ENCODE results near the gene ZNF746. TPM values are rescaled to one million over a fixed set of nuclear protein-coding genes. Genes with fewer than 3 reads are reported as not detected.

The ZNF746 gene
- total and polyA plus RNA-seq, 2 of the 13 experiments (the other 11 are each of a cell fraction or from before 2014, with no cell fraction given), result 3.8 to 8.1 TPM

DNA sequence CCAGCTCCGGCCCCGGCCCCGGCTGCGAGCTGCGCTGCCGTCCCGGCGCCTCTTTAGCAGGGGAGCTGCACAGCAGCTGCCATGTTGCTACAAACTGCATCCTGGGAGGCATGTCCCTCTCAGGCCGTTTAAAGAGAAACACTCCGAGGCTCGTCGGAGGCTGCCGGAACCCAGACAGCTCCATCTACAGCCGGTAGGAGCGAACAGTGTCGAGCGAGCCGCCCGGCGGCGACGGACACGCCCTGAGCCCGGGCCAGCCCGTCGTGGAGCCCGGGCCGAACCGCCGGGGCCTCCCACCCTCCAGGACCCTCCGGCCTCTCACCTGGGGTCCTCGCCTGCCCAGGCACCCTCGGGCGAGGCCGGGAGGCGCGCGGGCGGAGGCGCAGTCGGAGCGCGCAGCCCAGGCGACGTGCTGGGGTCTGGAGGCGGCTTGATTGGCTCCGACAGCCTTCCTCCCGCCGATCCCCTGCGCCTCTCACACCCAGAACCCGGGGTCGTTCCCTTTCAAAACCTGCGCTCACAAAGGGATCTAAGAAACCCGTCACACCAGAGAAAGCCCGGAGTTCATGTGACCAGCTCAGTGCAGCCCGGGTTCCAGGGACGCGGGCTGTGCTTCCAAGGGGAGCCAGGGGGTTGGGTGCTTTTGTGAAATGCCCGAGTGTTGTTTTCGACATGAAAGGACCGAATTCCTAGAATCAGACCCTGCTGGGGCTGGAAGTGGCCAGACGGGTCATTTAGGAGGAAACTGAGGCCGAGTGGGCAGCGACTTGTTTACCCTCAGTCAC lies 36.9 kb downstream of the ZNF746 start, which contains the start of gene ZNF777 (continued):
- TF ChIP-seq, protein P1, sequence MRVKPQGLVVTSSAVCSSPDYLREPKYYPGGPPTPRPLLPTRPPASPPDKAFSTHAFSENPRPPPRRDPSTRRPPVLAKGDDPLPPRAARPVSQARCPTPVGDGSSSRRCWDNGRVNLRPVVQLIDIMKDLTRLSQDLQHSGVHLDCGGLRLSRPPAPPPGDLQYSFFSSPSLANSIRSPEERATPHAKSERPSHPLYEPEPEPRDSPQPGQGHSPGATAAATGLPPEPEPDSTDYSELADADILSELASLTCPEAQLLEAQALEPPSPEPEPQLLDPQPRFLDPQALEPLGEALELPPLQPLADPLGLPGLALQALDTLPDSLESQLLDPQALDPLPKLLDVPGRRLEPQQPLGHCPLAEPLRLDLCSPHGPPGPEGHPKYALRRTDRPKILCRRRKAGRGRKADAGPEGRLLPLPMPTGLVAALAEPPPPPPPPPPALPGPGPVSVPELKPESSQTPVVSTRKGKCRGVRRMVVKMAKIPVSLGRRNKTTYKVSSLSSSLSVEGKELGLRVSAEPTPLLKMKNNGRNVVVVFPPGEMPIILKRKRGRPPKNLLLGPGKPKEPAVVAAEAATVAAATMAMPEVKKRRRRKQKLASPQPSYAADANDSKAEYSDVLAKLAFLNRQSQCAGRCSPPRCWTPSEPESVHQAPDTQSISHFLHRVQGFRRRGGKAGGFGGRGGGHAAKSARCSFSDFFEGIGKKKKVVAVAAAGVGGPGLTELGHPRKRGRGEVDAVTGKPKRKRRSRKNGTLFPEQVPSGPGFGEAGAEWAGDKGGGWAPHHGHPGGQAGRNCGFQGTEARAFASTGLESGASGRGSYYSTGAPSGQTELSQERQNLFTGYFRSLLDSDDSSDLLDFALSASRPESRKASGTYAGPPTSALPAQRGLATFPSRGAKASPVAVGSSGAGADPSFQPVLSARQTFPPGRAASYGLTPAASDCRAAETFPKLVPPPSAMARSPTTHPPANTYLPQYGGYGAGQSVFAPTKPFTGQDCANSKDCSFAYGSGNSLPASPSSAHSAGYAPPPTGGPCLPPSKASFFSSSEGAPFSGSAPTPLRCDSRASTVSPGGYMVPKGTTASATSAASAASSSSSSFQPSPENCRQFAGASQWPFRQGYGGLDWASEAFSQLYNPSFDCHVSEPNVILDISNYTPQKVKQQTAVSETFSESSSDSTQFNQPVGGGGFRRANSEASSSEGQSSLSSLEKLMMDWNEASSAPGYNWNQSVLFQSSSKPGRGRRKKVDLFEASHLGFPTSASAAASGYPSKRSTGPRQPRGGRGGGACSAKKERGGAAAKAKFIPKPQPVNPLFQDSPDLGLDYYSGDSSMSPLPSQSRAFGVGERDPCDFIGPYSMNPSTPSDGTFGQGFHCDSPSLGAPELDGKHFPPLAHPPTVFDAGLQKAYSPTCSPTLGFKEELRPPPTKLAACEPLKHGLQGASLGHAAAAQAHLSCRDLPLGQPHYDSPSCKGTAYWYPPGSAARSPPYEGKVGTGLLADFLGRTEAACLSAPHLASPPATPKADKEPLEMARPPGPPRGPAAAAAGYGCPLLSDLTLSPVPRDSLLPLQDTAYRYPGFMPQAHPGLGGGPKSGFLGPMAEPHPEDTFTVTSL (CRISPR knock-in tag; IDR thresholded peaks at IDR 0.05; ENCODE audit: borderline replicate concordance), result no peak
- TF ChIP-seq ZNF850 (CRISPR knock-in tag; conservative IDR thresholded peaks at IDR 0.05) (no peak), MAF1 (CRISPR knock-in tag; IDR thresholded peaks at IDR 0.05; ENCODE audit: borderline replicate concordance) (no peak), ZNF225 (CRISPR knock-in tag; IDR thresholded peaks at IDR 0.05) (peak; percentile 42; the same call in 1 of the 2 replicates), PAXIP1 (CRISPR knock-in tag; conservative IDR thresholded peaks at IDR 0.05) (no peak), CEBPB (IDR thresholded peaks at IDR 0.05; ENCODE audit: borderline replicate concordance, low read depth, low read length) (no peak), MEF2D (CRISPR knock-in tag; IDR thresholded peaks at IDR 0.05) (no peak), SIX1 (CRISPR knock-in tag; IDR thresholded peaks at IDR 0.05; ENCODE audit: borderline replicate concordance) (no peak), RARA (CRISPR knock-in tag; IDR thresholded peaks at IDR 0.05) (no peak), TP53 (CRISPR knock-in tag; conservative IDR thresholded peaks at IDR 0.05) (no peak), ZNF672 (CRISPR knock-in tag; IDR thresholded peaks at IDR 0.05) (no peak), GLMP (CRISPR knock-in tag; IDR thresholded peaks at IDR 0.05; ENCODE audit: borderline replicate concordance) (no peak), ZNF256 (CRISPR knock-in tag; conservative IDR thresholded peaks at IDR 0.05) (no peak), NCOA1 (CRISPR knock-in tag; IDR thresholded peaks at IDR 0.05) (no peak), ZNF879 (CRISPR knock-in tag; IDR thresholded peaks at IDR 0.05) (no peak), ZNF709 (CRISPR knock-in tag; IDR thresholded peaks at IDR 0.05) (no peak), TGIF2 (CRISPR knock-in tag; IDR thresholded peaks at IDR 0.05) (no peak)
- TF ChIP-seq, protein P2, sequence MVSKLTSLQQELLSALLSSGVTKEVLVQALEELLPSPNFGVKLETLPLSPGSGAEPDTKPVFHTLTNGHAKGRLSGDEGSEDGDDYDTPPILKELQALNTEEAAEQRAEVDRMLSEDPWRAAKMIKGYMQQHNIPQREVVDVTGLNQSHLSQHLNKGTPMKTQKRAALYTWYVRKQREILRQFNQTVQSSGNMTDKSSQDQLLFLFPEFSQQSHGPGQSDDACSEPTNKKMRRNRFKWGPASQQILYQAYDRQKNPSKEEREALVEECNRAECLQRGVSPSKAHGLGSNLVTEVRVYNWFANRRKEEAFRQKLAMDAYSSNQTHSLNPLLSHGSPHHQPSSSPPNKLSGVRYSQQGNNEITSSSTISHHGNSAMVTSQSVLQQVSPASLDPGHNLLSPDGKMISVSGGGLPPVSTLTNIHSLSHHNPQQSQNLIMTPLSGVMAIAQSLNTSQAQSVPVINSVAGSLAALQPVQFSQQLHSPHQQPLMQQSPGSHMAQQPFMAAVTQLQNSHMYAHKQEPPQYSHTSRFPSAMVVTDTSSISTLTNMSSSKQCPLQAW (CRISPR knock-in tag; IDR thresholded peaks at IDR 0.05), result peak; percentile 41; the same call in 1 of the 2 replicates
